ENCODE results near the gene NDST1. TPM values are rescaled to one million over a fixed set of nuclear protein-coding genes. Genes with fewer than 3 reads are reported as not detected.
A peak's percentile ranks its signal among the peaks of the same experiment; 100 is the strongest.

NDST1 gene
- total RNA-seq, 4 donors from 2014 or later: 36.1 to 70.5 (median 50.5) TPM

GRCh38 chr5:150487199-150488061 lies 20.5 kb upstream of the NDST1 start:
- intact Hi-C loops (cut with DNase I; ENCODE audit: low total_unique reads): loop anchor here (2.0 kb wide), 2 partner anchors 27 to 37 kb away; no protein-coding TSS in a partner anchor
- ATAC-seq: peak; percentile 51 to 70
- no peaks in the 10 kb centered on the region for H3K27me3 ChIP-seq

DNA sequence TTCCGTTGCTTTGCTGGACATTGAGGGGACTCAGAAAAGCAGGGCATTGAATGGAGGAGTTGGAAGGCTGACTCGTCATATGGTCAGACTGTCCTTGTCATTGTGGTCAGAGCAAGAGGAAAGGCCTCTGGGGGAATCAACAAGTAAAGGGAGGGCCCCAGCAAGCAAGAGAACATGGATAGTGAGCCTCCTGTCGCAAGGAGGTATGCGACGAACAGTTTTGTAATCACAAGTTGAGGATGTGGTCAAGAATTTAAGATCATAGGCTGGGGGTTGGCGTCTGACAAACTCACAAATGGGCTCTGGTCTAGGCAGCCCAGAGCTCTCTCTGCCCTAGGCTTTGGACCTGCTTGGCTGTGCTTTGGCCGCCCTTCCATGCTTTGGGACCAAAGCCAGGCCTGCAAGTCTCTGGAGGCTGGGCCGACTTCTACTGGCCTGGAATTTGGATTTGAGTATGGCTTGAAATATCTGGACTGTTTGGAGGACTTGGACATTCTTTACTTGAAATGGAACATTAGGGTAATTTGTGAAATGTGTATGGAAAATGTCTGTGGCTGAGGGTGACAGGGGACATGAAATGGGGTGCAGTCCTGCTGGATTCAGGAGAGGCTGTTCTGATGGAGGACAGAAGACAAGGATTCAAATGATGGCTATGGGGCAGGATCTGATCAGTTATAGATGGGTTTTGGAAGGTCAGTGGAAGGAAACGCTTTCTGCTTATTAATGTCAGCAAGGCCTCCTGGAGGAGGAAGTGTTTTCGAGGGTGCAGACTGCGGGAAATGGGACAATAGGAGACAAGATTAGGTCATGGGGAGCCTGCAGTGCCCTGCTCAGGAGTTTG lies 19.2 kb upstream of the NDST1 start:
- Histone ChIP-seq H3K9me3 (no peaks in the 10 kb centered on the region), H3K36me3 (no peaks in the 10 kb centered on the region), H3K4me1 (peaks cover 57 to 58% of the 10 kb centered on the region in 2 donors), H3K4me3 (peak overlapping the region in 3 of 4 donors; percentile 17 to 100 (median 80)), H3K27ac (peak overlapping the region; percentile 83 to 98 (median 95)), H3K27me3 (no peaks in the 10 kb centered on the region)
- peak in 1 of 2 donors; percentile 56 for DNase-seq
- in situ Hi-C loops (cut with MboI; ENCODE audit: low sequenced_read_pairs in 4 of 4): no loop called here
- TF ChIP-seq POLR2A (IDR thresholded peaks at IDR 0.05): no peak
- TF ChIP-seq, protein P1, sequence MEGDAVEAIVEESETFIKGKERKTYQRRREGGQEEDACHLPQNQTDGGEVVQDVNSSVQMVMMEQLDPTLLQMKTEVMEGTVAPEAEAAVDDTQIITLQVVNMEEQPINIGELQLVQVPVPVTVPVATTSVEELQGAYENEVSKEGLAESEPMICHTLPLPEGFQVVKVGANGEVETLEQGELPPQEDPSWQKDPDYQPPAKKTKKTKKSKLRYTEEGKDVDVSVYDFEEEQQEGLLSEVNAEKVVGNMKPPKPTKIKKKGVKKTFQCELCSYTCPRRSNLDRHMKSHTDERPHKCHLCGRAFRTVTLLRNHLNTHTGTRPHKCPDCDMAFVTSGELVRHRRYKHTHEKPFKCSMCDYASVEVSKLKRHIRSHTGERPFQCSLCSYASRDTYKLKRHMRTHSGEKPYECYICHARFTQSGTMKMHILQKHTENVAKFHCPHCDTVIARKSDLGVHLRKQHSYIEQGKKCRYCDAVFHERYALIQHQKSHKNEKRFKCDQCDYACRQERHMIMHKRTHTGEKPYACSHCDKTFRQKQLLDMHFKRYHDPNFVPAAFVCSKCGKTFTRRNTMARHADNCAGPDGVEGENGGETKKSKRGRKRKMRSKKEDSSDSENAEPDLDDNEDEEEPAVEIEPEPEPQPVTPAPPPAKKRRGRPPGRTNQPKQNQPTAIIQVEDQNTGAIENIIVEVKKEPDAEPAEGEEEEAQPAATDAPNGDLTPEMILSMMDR (IDR thresholded peaks at IDR 0.05 in 4 of 5, conservative IDR thresholded peaks at IDR 0.05 in 1 of 5): no peak
- intact Hi-C loops (cut with DNase I; ENCODE audit: low total_unique reads): no loop called here
- ATAC-seq: peak; percentile 45 to 55

More at GRCh38 chr5:150487199-150488061, 20.5 kb upstream of the NDST1 start:
- Histone ChIP-seq H3K9me3 (no peaks in the 10 kb centered on the region), H3K4me1 (peaks cover 56 to 57% of the 10 kb centered on the region in 2 donors), H3K4me3 (peak overlapping the region; percentile 80 to 100 (median 94)), H3K36me3 (no peaks in the 10 kb centered on the region), H3K27ac (peak overlapping the region; percentile 83 to 98 (median 95))
- in situ Hi-C loops (cut with MboI; ENCODE audit: low sequenced_read_pairs in 4 of 4): no loop called here
- peak in 1 of 2 donors; percentile 38 for TF ChIP-seq POLR2A (IDR thresholded peaks at IDR 0.05)
- TF ChIP-seq, protein P1 (IDR thresholded peaks at IDR 0.05 in 4 of 5, conservative IDR thresholded peaks at IDR 0.05 in 1 of 5): peak in 1 of 5 experiments; percentile 22
- peak; percentile 64 to 82 for DNase-seq

DNA sequence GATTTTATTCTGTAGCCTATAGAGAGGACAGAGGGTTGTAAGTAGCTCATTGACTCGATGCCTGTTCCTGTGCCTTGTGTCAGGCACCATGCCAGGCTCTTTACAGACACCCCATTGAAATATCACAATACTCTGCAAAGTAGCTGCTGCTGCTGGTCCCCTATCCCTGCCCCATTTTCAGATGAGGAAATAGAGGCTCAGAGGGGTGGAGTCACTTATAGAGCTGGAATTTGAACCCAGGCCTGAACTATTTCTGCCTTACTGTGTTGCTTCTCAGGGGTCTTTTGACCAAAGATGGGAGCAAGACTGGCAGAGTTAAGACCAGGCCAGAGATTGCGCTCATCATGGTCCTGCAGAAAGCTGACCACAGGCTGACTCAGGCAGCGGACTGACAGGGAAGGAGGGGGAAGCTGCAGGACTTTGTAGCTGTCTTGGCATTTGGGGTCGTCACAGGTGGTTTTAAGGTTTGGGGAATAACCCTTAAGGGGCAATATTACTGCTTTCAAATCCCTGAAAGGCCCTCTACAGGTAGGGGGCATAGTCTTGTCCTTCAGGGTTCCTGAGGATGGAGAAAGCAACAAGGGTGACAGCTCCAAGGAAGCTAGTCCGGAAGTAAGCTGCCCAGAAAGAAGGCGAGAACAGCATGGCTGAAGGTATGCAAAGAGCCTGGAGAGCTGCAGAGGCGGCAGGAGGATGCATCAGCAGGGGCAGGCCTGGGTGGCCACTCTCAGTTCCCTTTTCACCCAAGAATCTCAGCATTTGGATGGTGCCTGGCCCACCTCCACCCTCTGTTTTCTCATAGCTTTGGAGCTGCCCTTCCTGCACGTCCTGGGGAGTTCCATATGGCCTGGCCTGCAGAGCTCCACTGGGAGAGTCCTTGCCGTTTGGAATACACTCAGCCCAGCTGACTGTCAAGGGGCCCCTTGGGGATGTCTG lies 18.3 kb upstream of the NDST1 start:
- Histone ChIP-seq H3K9me3 (no peaks in the 10 kb centered on the region), H3K4me3 (no peak overlapping the region), H3K27ac (peak overlapping the region; percentile 83 to 98 (median 95)), H3K27me3 (no peaks in the 10 kb centered on the region), H3K4me1 (peaks cover 57 to 58% of the 10 kb centered on the region in 2 donors), H3K36me3 (no peaks in the 10 kb centered on the region)
- in situ Hi-C loops (cut with MboI; ENCODE audit: low sequenced_read_pairs in 4 of 4): no loop called here
- TF ChIP-seq, protein P1 (IDR thresholded peaks at IDR 0.05 in 4 of 5, conservative IDR thresholded peaks at IDR 0.05 in 1 of 5): no peak
- no peak for TF ChIP-seq POLR2A (IDR thresholded peaks at IDR 0.05)
- DNase-seq (no peak), ATAC-seq (no peak)
- intact Hi-C loops (cut with DNase I; ENCODE audit: low total_unique reads): no loop called here

DNA sequence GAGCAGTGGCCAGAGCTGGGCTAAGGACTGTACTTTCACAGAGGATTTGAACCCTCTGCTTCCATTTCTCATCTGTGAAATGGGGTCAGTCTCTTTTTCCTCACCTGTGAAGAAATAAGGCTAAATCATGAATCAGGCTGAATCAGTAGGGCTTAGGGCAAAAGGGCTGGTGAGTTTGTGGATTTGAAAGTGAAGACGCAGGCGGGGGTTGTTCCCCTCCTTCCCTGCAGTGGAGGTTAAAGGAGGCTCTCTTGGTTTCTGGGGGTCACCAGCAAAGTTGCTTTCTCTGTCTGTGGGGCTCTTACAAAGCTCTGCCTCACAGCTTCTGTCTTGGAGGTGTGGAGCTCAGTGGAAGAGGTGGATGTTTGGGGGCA lies 17.6 kb upstream of the NDST1 start:
- ATAC-seq: no peak
- peaks cover 57 to 58% of the 10 kb centered on the region in 2 donors for H3K4me1 ChIP-seq
- no peaks in the 10 kb centered on the region for H3K27me3 ChIP-seq
- TF ChIP-seq POLR2A (IDR thresholded peaks at IDR 0.05): no peak
- TF ChIP-seq, protein P1 (IDR thresholded peaks at IDR 0.05 in 4 of 5, conservative IDR thresholded peaks at IDR 0.05 in 1 of 5): no peak
- H3K9me3 ChIP-seq: no peaks in the 10 kb centered on the region
- no peaks in the 10 kb centered on the region for H3K36me3 ChIP-seq
- no peak for DNase-seq
- peak overlapping the region; percentile 83 to 98 (median 95) for H3K27ac ChIP-seq
- in situ Hi-C loops (cut with MboI; ENCODE audit: low sequenced_read_pairs in 4 of 4) (no loop called here), intact Hi-C loops (cut with DNase I; ENCODE audit: low total_unique reads) (no loop called here)
- H3K4me3 ChIP-seq: no peak overlapping the region

Data from gastrocnemius medialis (tissue), 4 donors.